ENCODE results near the gene ITGA6.

Gene ITGA6

GRCh38 chr2:172394002-172394401 lies 33.4 kb upstream of the ITGA6 start:
- in situ Hi-C loops (cut with MboI; ENCODE audit: low pct_unique_long_range_greater_than_20kb, low sequenced_read_pairs, unreplicated experiment): no loop called here
- no peak for DNase-seq (ENCODE audit: low spot score)
- TF ChIP-seq, protein P1, sequence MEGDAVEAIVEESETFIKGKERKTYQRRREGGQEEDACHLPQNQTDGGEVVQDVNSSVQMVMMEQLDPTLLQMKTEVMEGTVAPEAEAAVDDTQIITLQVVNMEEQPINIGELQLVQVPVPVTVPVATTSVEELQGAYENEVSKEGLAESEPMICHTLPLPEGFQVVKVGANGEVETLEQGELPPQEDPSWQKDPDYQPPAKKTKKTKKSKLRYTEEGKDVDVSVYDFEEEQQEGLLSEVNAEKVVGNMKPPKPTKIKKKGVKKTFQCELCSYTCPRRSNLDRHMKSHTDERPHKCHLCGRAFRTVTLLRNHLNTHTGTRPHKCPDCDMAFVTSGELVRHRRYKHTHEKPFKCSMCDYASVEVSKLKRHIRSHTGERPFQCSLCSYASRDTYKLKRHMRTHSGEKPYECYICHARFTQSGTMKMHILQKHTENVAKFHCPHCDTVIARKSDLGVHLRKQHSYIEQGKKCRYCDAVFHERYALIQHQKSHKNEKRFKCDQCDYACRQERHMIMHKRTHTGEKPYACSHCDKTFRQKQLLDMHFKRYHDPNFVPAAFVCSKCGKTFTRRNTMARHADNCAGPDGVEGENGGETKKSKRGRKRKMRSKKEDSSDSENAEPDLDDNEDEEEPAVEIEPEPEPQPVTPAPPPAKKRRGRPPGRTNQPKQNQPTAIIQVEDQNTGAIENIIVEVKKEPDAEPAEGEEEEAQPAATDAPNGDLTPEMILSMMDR (IDR thresholded peaks at IDR 0.05; ENCODE audit: extremely low read depth, insufficient read depth, missing control alignments): no peak

DNA sequence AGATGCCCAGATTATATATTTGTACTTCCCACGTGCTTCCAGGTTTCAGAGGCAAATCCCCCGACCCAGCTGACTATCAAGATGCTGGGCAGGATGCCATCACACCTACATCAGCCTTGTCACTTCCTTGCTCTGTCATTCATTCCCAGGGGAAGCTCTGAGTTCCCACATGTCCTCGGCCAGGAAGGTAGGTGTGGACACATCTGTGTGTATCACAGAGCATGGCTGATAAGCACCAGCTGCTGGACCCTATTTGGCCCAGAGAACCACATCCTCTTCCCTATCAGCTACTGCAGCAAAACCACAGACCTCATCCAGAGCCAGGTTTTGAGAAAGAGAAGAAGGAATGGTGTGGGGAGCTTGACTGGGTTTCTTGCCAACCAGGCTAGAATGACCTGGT lies 31.9 kb upstream of the ITGA6 start:
- in situ Hi-C loops (cut with MboI; ENCODE audit: low pct_unique_long_range_greater_than_20kb, low sequenced_read_pairs, unreplicated experiment): no loop called here
- DNase-seq (ENCODE audit: low spot score): no peak
- TF ChIP-seq, protein P1 (IDR thresholded peaks at IDR 0.05; ENCODE audit: extremely low read depth, insufficient read depth, missing control alignments): no peak

DNA sequence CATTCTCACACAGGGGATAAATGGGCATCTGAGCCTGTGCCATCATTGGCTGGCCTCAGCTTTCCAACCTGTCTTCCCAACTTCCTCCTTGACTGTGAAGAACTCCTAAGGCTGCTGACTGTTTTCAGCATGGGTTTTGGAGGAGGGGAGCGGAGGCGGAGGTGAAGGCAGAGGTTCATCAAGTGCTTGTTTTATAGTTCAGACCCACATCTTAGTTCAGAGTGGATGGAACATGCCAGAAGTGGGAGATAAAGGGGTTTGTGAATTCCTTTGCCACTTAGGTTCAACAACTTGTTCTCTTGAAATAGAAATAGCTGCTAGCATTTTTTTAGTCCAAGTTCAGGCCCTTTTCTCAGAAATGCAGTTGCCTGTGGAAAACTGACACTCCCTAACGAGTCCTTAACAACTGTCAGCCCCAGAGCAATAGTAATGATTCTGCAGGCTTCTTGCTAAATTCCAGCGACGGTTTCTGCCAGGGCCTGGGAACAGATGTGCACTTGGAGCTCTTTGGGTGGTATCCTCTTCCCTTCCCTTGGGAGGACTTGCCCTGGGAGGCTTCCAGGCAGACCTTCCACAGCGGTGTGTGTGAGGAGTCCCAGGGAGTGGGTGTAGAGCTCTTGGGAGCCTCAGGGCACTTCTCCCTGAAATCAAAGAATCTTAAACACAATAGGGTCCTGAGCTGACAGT lies 30.1 kb upstream of the ITGA6 start:
- no peak for DNase-seq (ENCODE audit: low spot score)
- in situ Hi-C loops (cut with MboI; ENCODE audit: low pct_unique_long_range_greater_than_20kb, low sequenced_read_pairs, unreplicated experiment): no loop called here

DNA sequence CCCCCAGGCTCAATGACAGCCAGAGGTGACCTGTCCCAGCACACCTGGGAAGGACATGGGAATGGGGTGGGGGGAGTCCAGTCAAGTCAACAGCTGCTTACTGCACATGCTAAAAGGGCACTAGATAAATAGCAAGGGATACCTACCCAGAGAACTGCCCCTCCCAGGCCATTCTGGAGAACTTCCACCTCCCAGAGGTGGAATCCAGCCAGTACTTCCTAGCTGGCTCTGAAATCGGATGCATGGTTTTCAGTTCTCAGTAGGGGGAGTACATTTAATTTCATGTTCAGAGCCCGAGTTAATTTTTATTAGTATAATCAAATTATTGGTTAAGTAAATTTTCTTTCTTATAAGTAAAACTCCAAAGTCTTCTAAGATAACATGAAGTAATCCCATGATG lies 28.9 kb upstream of the ITGA6 start:
- TF ChIP-seq, protein P1 (IDR thresholded peaks at IDR 0.05; ENCODE audit: extremely low read depth, insufficient read depth, missing control alignments): no peak
- in situ Hi-C loops (cut with MboI; ENCODE audit: low pct_unique_long_range_greater_than_20kb, low sequenced_read_pairs, unreplicated experiment): no loop called here
- no peak for DNase-seq (ENCODE audit: low spot score)

More for the DNA sequence above, 30.1 kb upstream of the ITGA6 start:
- TF ChIP-seq, protein P1 (IDR thresholded peaks at IDR 0.05; ENCODE audit: extremely low read depth, insufficient read depth, missing control alignments): no peak

DNA sequence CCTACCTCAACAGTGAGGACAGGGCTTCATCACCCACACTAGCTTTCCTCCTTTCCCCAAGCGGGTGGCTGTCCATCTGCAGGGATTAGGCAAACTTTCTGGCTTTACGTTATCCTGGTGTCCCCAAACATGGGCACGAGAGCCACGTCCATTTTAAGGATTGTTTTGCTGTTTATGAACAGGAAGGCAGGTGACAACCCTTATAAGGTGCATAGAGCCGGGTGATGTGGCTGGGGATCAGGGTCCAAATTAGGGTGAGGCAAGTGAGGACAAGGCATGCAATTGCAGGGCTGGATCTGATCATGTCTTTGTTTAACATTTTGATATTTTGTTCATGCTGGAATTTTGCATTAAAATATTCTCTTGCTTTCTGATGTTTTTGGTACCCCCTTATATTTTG lies 27.6 kb upstream of the ITGA6 start:
- DNase-seq (ENCODE audit: low spot score): no peak
- in situ Hi-C loops (cut with MboI; ENCODE audit: low pct_unique_long_range_greater_than_20kb, low sequenced_read_pairs, unreplicated experiment): no loop called here
- TF ChIP-seq, protein P1 (IDR thresholded peaks at IDR 0.05; ENCODE audit: extremely low read depth, insufficient read depth, missing control alignments): no peak

- no peak for DNase-seq (ENCODE audit: low spot score)
- TF ChIP-seq, protein P1 (IDR thresholded peaks at IDR 0.05; ENCODE audit: extremely low read depth, insufficient read depth, missing control alignments): no peak
- in situ Hi-C loops (cut with MboI; ENCODE audit: low pct_unique_long_range_greater_than_20kb, low sequenced_read_pairs, unreplicated experiment): no loop called here
These were observed 25.2 kb upstream of the ITGA6 start for GRCh38 chr2:172402198-172402597.
